H9 (cell line): Measurements from ENCODE around the gene TIGD1. TPM values are rescaled to one million over a fixed set of nuclear protein-coding genes. Genes with fewer than 3 reads are reported as not detected.
"Not testable (repeated sequence)": the region's sequence is repeated elsewhere in the genome, so short reads cannot be mapped to it uniquely, and the experiment has no call there.

Experiments
- DNase-seq: peaks from one replicate; pipeline ENCODE4 v3.0.0-alpha.2; 2017
- H2AFZ ChIP-seq: one replicate; pipeline ENCODE4 v1.6.1; 2013; ENCODE audit warnings: mild to moderate bottlenecking, low read length, control low read depth, moderate library complexity
- H2AK5ac ChIP-seq: 2 replicates; pipeline ENCODE4 v1.6.1; 2013; ENCODE audit warnings: low read length, control low read depth, mixed read lengths; ENCODE audit not compliant: insufficient read length
- H2BK120ac ChIP-seq: one replicate; pipeline ENCODE4 v1.6.1; 2013; ENCODE audit warnings: low read depth, mild to moderate bottlenecking, low read length, control low read depth, inconsistent platforms; ENCODE audit not compliant: poor library complexity, severe bottlenecking
- H2BK12ac ChIP-seq: 2 replicates; pipeline ENCODE4 v1.6.1; 2013; ENCODE audit warnings: low read length, control low read depth, mixed read lengths, low read depth; ENCODE audit not compliant: insufficient read length
- H2BK15ac ChIP-seq: 2 replicates; pipeline ENCODE4 v1.6.1; 2013; ENCODE audit warnings: low read depth, low read length, control low read depth
- H2BK20ac ChIP-seq: one replicate; pipeline ENCODE4 v1.6.1; 2013; ENCODE audit warnings: low read depth, mild to moderate bottlenecking, low read length, control low read depth, inconsistent platforms; ENCODE audit not compliant: poor library complexity, severe bottlenecking
- H2BK5ac ChIP-seq: 2 replicates; pipeline ENCODE4 v1.6.1; 2013; ENCODE audit warnings: low read length, control low read depth, mixed read lengths; ENCODE audit not compliant: insufficient read length
- H3K14ac ChIP-seq: 2 replicates; pipeline ENCODE4 v1.6.1; 2013; ENCODE audit warnings: low read length, control low read depth; ENCODE audit not compliant: insufficient read depth
- H3K18ac ChIP-seq: 2 replicates; pipeline ENCODE4 v1.6.1; 2013; ENCODE audit warnings: low read depth, mild to moderate bottlenecking, mixed read lengths, low read length, control low read depth; ENCODE audit not compliant: insufficient read length
- H3K23ac ChIP-seq: 2 replicates; pipeline ENCODE4 v1.6.1; 2013; ENCODE audit warnings: low read length, control low read depth, mixed read lengths, low read depth; ENCODE audit not compliant: insufficient read length
- H3K23me2 ChIP-seq: 2 replicates; pipeline ENCODE4 v1.6.1; 2013; ENCODE audit warnings: low read depth, mild to moderate bottlenecking, mixed read lengths, low read length, control low read depth; ENCODE audit not compliant: insufficient read length, poor library complexity, severe bottlenecking
- H3K27ac ChIP-seq: 2 replicates; pipeline ENCODE4 v1.5.1; 2013; ENCODE audit warnings: low read length, control low read depth, mixed read lengths, low read depth; ENCODE audit not compliant: insufficient read length
- H3K27me3 ChIP-seq: 2 replicates; pipeline ENCODE4 v1.6.1; 2013; ENCODE audit warnings: low read length, control low read depth, inconsistent platforms; ENCODE audit not compliant: insufficient read depth
- H3K4ac ChIP-seq: 2 replicates; pipeline ENCODE4 v1.6.1; 2013; ENCODE audit warnings: low read depth, mild to moderate bottlenecking, control low read depth, inconsistent platforms, low read length, moderate library complexity
- H3K4me1 ChIP-seq: 2 replicates; pipeline ENCODE4 v1.6.1; 2013; ENCODE audit warnings: low read length, control low read depth, inconsistent platforms; ENCODE audit not compliant: insufficient read depth
- H3K4me2 ChIP-seq: 2 replicates; pipeline ENCODE4 v1.6.1; 2013; ENCODE audit warnings: low read length, control low read depth, mixed read lengths; ENCODE audit not compliant: insufficient read length, insufficient read depth
- H3K56ac ChIP-seq: 2 replicates; pipeline ENCODE4 v1.6.1; 2013; ENCODE audit warnings: low read depth, mild to moderate bottlenecking, mixed read lengths, low read length, control low read depth; ENCODE audit not compliant: insufficient read length
- H3K79me1 ChIP-seq: 2 replicates; pipeline ENCODE4 v1.6.1; 2013; ENCODE audit warnings: low read depth, mild to moderate bottlenecking, moderate library complexity, low read length, control low read depth, inconsistent platforms; ENCODE audit not compliant: insufficient read depth, poor library complexity, severe bottlenecking
- H3K79me2 ChIP-seq: 2 replicates; pipeline ENCODE4 v1.6.1; 2013; ENCODE audit warnings: low read length, control low read depth, inconsistent platforms; ENCODE audit not compliant: insufficient read depth
- H3K9ac ChIP-seq: 2 replicates; pipeline ENCODE4 v1.6.1; 2013; ENCODE audit warnings: low read length, control low read depth, mixed read lengths; ENCODE audit not compliant: insufficient read length; ENCODE audit errors: extremely low read depth
- H3K9me3 ChIP-seq: one replicate; pipeline ENCODE4 v1.6.1; 2013; ENCODE audit warnings: low read depth, low read length, inconsistent platforms; ENCODE audit not compliant: control insufficient read depth
- H3T11ph ChIP-seq: one replicate; pipeline ENCODE4 v1.6.1; 2013; ENCODE audit warnings: mild to moderate bottlenecking, low read length, control low read depth, inconsistent platforms
- H4K20me1 ChIP-seq: one replicate; pipeline ENCODE4 v1.6.1; 2013; ENCODE audit not compliant: control insufficient read depth, insufficient read length, insufficient read depth
- H4K5ac ChIP-seq: 2 replicates; pipeline ENCODE4 v1.6.1; 2013; ENCODE audit warnings: low read depth, mild to moderate bottlenecking, mixed read lengths, low read length, control low read depth; ENCODE audit not compliant: insufficient read length
- H4K8ac ChIP-seq: replicated peaks from 2 replicates; pipeline ENCODE4 v1.6.1; 2013; ENCODE audit warnings: low read length, control low read depth, mixed read lengths, low read depth; ENCODE audit not compliant: insufficient read length
- H4K91ac ChIP-seq: 2 replicates; pipeline ENCODE4 v1.6.1; 2013; ENCODE audit warnings: low read depth, mild to moderate bottlenecking, moderate library complexity, mixed read lengths, low read length, control low read depth; ENCODE audit not compliant: insufficient read length
- H3K27ac Mint-ChIP-seq, 3 experiments: 2 replicates in 2 of 3; 3 replicates in 1 of 3; pipeline ENCODE4 v1.8.0; 2020 to 2021; ENCODE audit warnings: mixed read lengths in 3 of 3, mild to moderate bottlenecking in 1 of 3, moderate library complexity in 1 of 3
- H3K27me3 Mint-ChIP-seq: 2 replicates; pipeline ENCODE4 v1.8.0; 2021; ENCODE audit warnings: low read depth, mild to moderate bottlenecking, moderate library complexity, mixed read lengths
- H3K36me3 Mint-ChIP-seq, 3 experiments: 2 replicates in 2 of 3; 3 replicates in 1 of 3; pipeline ENCODE4 v1.8.0; 2020 to 2021; ENCODE audit warnings: low read depth in 3 of 3, mixed read lengths in 3 of 3; ENCODE audit not compliant: insufficient read depth in 1 of 3
- H3K4me1 Mint-ChIP-seq, 2 experiments: 2 replicates each; pipeline ENCODE4 v1.8.0; 2020; ENCODE audit warnings: mixed read lengths in 2 of 2
- H3K4me3 Mint-ChIP-seq, 2 experiments: 2 replicates in 1 of 2; 3 replicates in 1 of 2; pipeline ENCODE4 v1.8.0; 2020 to 2021; ENCODE audit warnings: mild to moderate bottlenecking in 2 of 2, mixed read lengths in 2 of 2, moderate library complexity in 1 of 2
- H3K9me3 Mint-ChIP-seq, 2 experiments: 2 replicates in 1 of 2; 3 replicates in 1 of 2; pipeline ENCODE4 v1.8.0; 2020; ENCODE audit warnings: mild to moderate bottlenecking in 2 of 2, mixed read lengths in 2 of 2, moderate library complexity in 1 of 2
- WGBS: extraction: QIAGEN DNeasy Blood & Tissue Kit; methylation state at CpG from one replicate; pipeline ENCODE4 v1.1.7; 2013; ENCODE audit warnings: missing lambda C conversion rate, low lambda C conversion rate, mixed read lengths; ENCODE audit not compliant: insufficient read length; ENCODE audit errors: extremely low coverage; 5-methylcytosine and 5-hydroxymethylcytosine counted together
- total RNA-seq: library from RNA; stranded (reverse); gene quantifications from 2 replicates; pipeline ENCODE4 v1.2.1, GENCODE V29; 2021
- TF ChIP-seq, protein P1 (sequence below): fragments of 200-600 bp; sonication (generic); conservative IDR thresholded peaks from 3 replicates; pipeline ENCODE4 v1.8.0; 2021; ENCODE audit warnings: antibody characterized with exemption, mild to moderate bottlenecking

The TIGD1 gene
- total RNA-seq, 1 experiment from 2014 or later, result 6.3 TPM

DNA sequence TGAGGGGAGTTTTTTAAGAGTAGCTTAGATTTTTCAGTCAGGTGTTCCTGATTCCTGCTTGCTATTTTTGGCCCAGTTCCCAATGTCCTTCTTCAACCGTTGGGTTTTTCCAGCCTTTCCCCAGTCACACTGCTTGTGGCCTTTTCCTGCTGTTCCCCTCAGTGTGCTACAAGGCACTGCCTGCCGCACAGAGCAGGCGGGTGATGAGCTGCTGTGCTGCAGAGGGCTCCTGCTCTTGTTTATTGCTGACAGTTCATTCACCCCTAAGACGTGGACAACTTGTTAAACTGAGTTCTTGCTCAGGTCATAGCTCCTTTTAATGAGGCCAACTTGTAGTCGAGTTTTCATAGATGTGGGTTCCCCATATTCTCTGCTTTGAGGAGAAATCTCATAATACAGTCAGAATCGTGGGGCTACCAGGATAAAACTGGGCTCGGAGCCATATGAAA, 20.7 kb upstream of the TIGD1 start:
- H3K79me2 ChIP-seq, result no peaks in the 10 kb centered on the region
- no peaks in the 10 kb centered on the region for H3K79me1 ChIP-seq
- H3K27me3 ChIP-seq, result no peaks in the 10 kb centered on the region
- H3K4me1 ChIP-seq, result no peaks in the 10 kb centered on the region
- H2BK5ac ChIP-seq, result no peak overlapping the region
- no peak overlapping the region for H3K4me3 Mint-ChIP-seq
- H3K27me3 Mint-ChIP-seq, result no peaks in the 10 kb centered on the region
- no peaks in the 10 kb centered on the region for H3K9me3 ChIP-seq
- TF ChIP-seq, protein P1, sequence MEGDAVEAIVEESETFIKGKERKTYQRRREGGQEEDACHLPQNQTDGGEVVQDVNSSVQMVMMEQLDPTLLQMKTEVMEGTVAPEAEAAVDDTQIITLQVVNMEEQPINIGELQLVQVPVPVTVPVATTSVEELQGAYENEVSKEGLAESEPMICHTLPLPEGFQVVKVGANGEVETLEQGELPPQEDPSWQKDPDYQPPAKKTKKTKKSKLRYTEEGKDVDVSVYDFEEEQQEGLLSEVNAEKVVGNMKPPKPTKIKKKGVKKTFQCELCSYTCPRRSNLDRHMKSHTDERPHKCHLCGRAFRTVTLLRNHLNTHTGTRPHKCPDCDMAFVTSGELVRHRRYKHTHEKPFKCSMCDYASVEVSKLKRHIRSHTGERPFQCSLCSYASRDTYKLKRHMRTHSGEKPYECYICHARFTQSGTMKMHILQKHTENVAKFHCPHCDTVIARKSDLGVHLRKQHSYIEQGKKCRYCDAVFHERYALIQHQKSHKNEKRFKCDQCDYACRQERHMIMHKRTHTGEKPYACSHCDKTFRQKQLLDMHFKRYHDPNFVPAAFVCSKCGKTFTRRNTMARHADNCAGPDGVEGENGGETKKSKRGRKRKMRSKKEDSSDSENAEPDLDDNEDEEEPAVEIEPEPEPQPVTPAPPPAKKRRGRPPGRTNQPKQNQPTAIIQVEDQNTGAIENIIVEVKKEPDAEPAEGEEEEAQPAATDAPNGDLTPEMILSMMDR, result no peak
- peaks cover 26 to 82% (median 63%) of the 10 kb centered on the region in 3 experiments; a peak in 6 of 7 replicates for H3K36me3 Mint-ChIP-seq
- H3K27ac Mint-ChIP-seq, result peak overlapping the region; percentile 36 to 61 (median 59); a peak in 4 of 7 replicates
- H3K27ac ChIP-seq, result no peak overlapping the region
- no peak overlapping the region for H3K56ac ChIP-seq
- H2BK20ac ChIP-seq, result no peak overlapping the region
- no peak overlapping the region for H3K18ac ChIP-seq
- H2AK5ac ChIP-seq, result no peak overlapping the region
- no peak overlapping the region for H2BK120ac ChIP-seq
- no peak overlapping the region for H2BK12ac ChIP-seq
- no peak overlapping the region for H4K91ac ChIP-seq
- no peak overlapping the region for H2BK15ac ChIP-seq
- H2AFZ ChIP-seq, result no peak overlapping the region
- H3K4ac ChIP-seq, result no peak overlapping the region
- no peak overlapping the region for H3K23ac ChIP-seq
- H3K23me2 ChIP-seq, result no peaks in the 10 kb centered on the region
- WGBS, result no CpG with 5 or more reads among the region's 7 CpGs
- H4K20me1 ChIP-seq, result no peaks in the 10 kb centered on the region
- H3K14ac ChIP-seq, result no peak overlapping the region
- DNase-seq, result no peak
- H3K9me3 Mint-ChIP-seq, result no peaks in the 10 kb centered on the region
- H3K4me2 ChIP-seq, result no peak overlapping the region
- no peak overlapping the region for H3T11ph ChIP-seq
- H3K4me1 Mint-ChIP-seq, result peaks cover 7 to 9% of the 10 kb centered on the region in 2 experiments; a peak in 3 of 4 replicates
- no peak overlapping the region for H4K5ac ChIP-seq
- no peak overlapping the region for H4K8ac ChIP-seq
- no peak overlapping the region for H3K9ac ChIP-seq

DNA sequence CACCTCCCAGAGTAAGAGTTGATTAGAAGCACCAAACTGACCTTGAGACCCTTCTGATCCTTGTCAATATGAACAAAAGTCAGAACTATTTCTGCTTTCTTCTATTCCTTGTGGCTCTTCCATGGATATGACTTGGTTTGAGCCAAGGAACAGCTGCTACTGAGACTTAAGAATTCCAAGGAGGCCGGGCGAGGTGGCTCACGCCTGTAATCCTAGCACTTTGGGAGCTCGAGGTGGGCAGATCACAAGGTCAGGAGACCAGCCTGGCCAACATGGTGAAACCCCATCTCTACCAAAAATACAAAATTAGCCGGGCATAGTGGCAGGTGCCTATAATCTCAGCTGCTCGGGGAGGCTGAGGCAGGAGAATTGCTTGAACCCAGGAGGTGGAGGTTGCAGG, 20.1 kb upstream of the TIGD1 start:
- H2BK20ac ChIP-seq, H2AFZ ChIP-seq, H3K9me3 ChIP-seq, H3K9me3 Mint-ChIP-seq, H3K27me3 Mint-ChIP-seq, H3K23ac ChIP-seq, H4K20me1 ChIP-seq, H3K23me2 ChIP-seq, H3K18ac ChIP-seq, H3K79me1 ChIP-seq, H2AK5ac ChIP-seq, DNase-seq, H3K4me1 ChIP-seq, H4K5ac ChIP-seq, H3K4ac ChIP-seq, H4K91ac ChIP-seq, H2BK15ac ChIP-seq, H2BK120ac ChIP-seq, H3K14ac ChIP-seq, H3K27ac ChIP-seq, H2BK12ac ChIP-seq, H3K79me2 ChIP-seq, H3K27me3 ChIP-seq, H4K8ac ChIP-seq, H3K56ac ChIP-seq, H3T11ph ChIP-seq, H3K4me3 Mint-ChIP-seq, H2BK5ac ChIP-seq, H3K4me1 Mint-ChIP-seq, H3K4me2 ChIP-seq, H3K9ac ChIP-seq: not testable (repeated sequence)
- H3K36me3 Mint-ChIP-seq, result peaks cover 31 to 86% (median 67%) of the 10 kb centered on the region in 3 experiments; a peak in 6 of 7 replicates
- no CpG with 5 or more reads among the region's 6 CpGs for WGBS
- peak overlapping the region in 1 of 3 experiments; percentile 36; a peak in 1 of 7 replicates for H3K27ac Mint-ChIP-seq
